Type B pancreatic cell (in vitro differentiated cells): ENCODE measurements around the gene CDC37L1. TPM values are rescaled to one million over a fixed set of nuclear protein-coding genes. Genes with fewer than 3 reads are reported as not detected.
A peak's percentile ranks its signal among the peaks of the same experiment; 100 is the strongest.

Experiments used
- DNase-seq: peaks from one replicate; pipeline ENCODE4 v3.0.0; 2021; ENCODE audit warnings: mixed read lengths; ENCODE audit not compliant: unreplicated experiment; ENCODE audit errors: extremely low spot score
- H3K27ac Mint-ChIP-seq: 2 replicates; pipeline ENCODE4 v1.8.0; 2021; ENCODE audit warnings: mild to moderate bottlenecking, mixed read lengths
- H3K27me3 Mint-ChIP-seq: 2 replicates; pipeline ENCODE4 v1.8.0; 2021; ENCODE audit warnings: mixed read lengths
- H3K36me3 Mint-ChIP-seq: 2 replicates; pipeline ENCODE4 v1.8.0; 2021; ENCODE audit warnings: mixed read lengths
- H3K4me1 Mint-ChIP-seq: one replicate; pipeline ENCODE4 v1.8.0; 2021; ENCODE audit warnings: mixed read lengths; ENCODE audit not compliant: unreplicated experiment
- H3K4me3 Mint-ChIP-seq: 2 replicates; pipeline ENCODE4 v1.8.0; 2021; ENCODE audit warnings: mild to moderate bottlenecking, mixed read lengths
- H3K9me3 Mint-ChIP-seq: 2 replicates; pipeline ENCODE4 v1.8.0; 2021; ENCODE audit warnings: mixed read lengths
- CTCF ChIP-seq: fragments of 200-600 bp; sonication (generic); conservative IDR thresholded peaks from 2 replicates; pipeline ENCODE4 v1.5.0; 2021; ENCODE audit warnings: antibody characterized with exemption, mild to moderate bottlenecking
- total RNA-seq: library from RNA; stranded (reverse); gene quantifications from 2 replicates; pipeline ENCODE4 v1.2.1, GENCODE V29; 2021; ENCODE audit warnings: low replicate concordance

Gene CDC37L1
- total RNA-seq, 1 donor from 2014 or later = 13.2 TPM

DNA sequence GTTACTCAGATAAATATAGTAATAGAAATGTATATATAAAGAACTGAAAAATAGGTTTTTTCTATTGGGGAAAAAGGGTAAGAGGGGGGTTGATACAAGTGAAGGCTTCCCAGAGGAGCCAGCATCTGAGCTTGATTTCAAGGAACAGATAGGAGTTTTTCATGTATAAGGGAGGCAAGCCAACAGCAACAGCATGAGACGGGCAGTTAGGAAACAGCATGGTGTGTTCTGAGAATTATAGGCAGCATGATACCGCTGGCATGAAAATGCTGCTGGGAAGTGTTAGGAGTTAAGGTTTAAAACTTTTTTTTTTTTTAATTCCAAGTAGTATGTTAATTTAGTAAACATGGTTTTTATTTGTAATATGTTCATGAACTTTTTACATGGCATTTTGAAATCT lies 9.7 kb downstream of the CDC37L1 start:
- H3K27me3 Mint-ChIP-seq = no peaks in the 10 kb centered on the region
- no peak overlapping the region for H3K4me3 Mint-ChIP-seq
- H3K4me1 Mint-ChIP-seq = peaks cover 6% of the 10 kb centered on the region
- no peaks in the 10 kb centered on the region for H3K9me3 Mint-ChIP-seq
- DNase-seq = no peak
- H3K27ac Mint-ChIP-seq = no peak overlapping the region
- H3K36me3 Mint-ChIP-seq = peaks cover 16% of the 10 kb centered on the region
- no peak for TF ChIP-seq CTCF

DNA sequence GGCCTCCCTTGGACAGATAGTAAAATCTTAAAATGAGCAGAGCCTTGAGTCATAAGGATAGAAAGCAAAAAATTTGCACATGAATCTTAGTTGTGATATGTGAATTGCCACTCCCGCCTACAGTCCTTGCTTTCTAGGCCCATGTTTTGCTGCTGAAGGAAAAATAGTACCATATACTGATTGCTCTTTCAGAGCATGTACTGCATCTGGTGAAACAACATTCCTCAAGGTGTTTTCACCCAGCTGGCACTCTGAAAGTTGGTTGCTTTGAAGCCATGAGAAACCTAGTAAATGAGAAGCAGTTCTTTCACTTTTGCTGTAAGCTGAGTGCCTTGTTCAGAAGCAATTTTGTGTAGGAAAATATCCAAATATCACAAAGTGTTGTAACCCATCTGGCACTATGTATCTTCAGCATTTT lies 10.3 kb downstream of the CDC37L1 start:
- Mint-ChIP-seq H3K27me3 (no peaks in the 10 kb centered on the region), H3K4me3 (no peak overlapping the region), H3K36me3 (peaks cover 16% of the 10 kb centered on the region), H3K27ac (peak overlapping the region; percentile 85), H3K9me3 (no peaks in the 10 kb centered on the region), H3K4me1 (peaks cover 6% of the 10 kb centered on the region)
- no peak for DNase-seq
- no peak for TF ChIP-seq CTCF

DNA sequence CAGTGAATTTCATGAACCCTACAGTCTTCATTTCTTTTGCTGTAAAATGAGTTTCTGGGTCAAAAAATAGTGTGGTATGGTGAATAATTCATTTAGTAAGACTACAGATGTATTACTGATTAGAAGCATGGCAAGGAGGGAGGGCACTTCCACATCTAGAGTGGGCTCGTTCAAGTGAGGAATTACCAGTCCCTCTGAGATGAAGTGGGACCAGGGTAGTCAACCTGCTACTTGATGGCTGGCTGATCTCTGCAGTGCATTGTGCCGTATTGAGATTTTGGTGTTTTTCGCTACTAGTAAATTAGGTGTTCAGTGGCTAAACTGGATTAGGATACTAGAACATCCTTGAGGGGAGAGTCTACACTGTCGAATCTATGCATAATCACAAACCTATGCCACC lies 10.8 kb downstream of the CDC37L1 start:
- Mint-ChIP-seq H3K27me3 (no peaks in the 10 kb centered on the region), H3K27ac (peak overlapping the region; percentile 85), H3K4me3 (no peak overlapping the region), H3K36me3 (peaks cover 16% of the 10 kb centered on the region), H3K9me3 (no peaks in the 10 kb centered on the region), H3K4me1 (peaks cover 6% of the 10 kb centered on the region)
- TF ChIP-seq CTCF = no peak
- no peak for DNase-seq

- no peaks in the 10 kb centered on the region for H3K27me3 Mint-ChIP-seq
- peaks cover 6% of the 10 kb centered on the region for H3K4me1 Mint-ChIP-seq
- H3K27ac Mint-ChIP-seq = no peak overlapping the region
- TF ChIP-seq CTCF = no peak
- H3K9me3 Mint-ChIP-seq = no peaks in the 10 kb centered on the region
- peaks cover 16% of the 10 kb centered on the region for H3K36me3 Mint-ChIP-seq
- no peak for DNase-seq
- H3K4me3 Mint-ChIP-seq = no peak overlapping the region
These were observed 12.4 kb downstream of the CDC37L1 start for GRCh38 chr9:4691795-4692194.

DNA sequence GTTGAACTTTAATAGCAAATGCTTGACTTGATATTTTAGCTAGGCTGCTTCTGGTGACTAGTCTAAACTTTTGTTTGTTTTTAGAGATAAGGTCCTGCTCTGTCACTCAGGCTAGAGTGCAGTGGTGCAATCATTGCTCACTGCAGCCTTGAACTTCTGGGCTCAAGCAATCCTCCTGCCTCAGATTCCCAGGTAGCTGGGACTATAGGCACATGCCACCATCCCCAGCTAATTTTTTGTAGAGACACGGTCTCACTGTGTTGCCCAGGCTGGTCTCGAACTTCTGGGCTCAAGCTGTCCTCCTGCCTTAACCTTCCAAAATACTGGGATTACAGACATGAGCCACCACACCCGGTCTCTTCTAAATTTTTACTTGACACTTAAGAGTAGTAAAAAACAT lies 20.7 kb downstream of the CDC37L1 start:
- H3K4me1 Mint-ChIP-seq = no peaks in the 10 kb centered on the region
- no peaks in the 10 kb centered on the region for H3K27me3 Mint-ChIP-seq
- peaks cover 34% of the 10 kb centered on the region for H3K36me3 Mint-ChIP-seq

More for the DNA sequence above, 20.7 kb downstream of the CDC37L1 start:
- no peak for TF ChIP-seq CTCF
- no peak for DNase-seq
- H3K4me3 Mint-ChIP-seq = no peak overlapping the region
- no peaks in the 10 kb centered on the region for H3K9me3 Mint-ChIP-seq
- H3K27ac Mint-ChIP-seq = no peak overlapping the region
